AG08396 (cell line): Measurements from ENCODE around the gene XAF1.
"Not testable (repeated sequence)": the region's sequence is repeated elsewhere in the genome, so short reads cannot be mapped to it uniquely, and the experiment has no call there.

ENCODE experiments used
- DNase-seq: peaks from one replicate; pipeline ENCODE4 v3.0.0; 2012; ENCODE audit warnings: low spot score, mixed read lengths

The XAF1 gene

GRCh38 chr17:6753546-6753945 lies 2.3 kb upstream of the XAF1 start:
- DNase-seq: no peak

DNA sequence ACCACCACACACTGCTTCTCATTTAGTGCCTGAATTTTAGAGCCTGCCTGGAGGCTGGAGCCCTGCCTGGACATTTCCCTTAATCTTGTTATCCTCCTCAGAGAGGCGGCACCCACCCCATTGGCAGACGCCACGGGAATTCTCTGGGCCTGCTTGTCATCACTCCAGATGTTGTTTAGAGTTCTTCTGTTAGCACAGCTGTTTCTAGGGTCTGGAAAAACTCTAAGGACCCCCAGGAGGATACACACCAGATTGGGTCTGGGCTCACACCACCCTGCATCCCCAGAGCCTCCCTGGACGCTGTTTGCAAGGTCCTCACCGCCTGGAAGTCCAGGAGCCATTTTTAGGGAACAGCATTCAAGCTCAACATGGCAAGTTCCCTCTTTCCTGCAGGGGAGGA lies 565 bp upstream of the XAF1 start:
- DNase-seq: peak; percentile 23

DNA sequence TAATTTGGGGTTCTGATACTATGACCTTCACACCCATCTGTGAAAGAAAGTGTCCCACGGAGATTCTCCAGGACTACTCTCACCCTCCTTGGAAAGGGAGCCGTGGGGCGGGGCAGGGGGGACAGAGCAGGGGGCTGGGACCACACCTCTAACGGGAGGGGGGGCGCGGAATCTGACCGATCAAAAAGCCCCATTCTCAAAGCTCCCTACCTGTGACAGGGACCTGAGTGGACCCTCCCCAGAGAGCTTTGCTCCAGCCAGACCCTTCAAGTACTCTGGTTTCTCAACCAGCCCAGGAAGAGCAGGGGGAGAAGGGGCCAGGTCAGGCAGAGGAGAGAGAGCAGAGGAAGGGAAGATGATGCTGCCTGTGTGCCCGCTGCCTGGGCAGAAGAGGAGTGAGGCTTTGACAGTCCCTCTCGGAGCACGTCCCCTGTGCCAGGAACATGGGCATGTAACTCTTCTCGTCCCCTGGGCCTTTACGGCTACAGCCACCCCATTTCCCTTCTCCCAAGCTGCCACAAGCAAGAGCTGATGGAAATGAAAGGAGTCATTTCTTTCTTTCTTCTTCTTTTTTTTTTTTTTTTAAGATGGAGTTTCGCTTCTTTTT lies 682 bp downstream of the XAF1 start:
- DNase-seq: no peak

DNA sequence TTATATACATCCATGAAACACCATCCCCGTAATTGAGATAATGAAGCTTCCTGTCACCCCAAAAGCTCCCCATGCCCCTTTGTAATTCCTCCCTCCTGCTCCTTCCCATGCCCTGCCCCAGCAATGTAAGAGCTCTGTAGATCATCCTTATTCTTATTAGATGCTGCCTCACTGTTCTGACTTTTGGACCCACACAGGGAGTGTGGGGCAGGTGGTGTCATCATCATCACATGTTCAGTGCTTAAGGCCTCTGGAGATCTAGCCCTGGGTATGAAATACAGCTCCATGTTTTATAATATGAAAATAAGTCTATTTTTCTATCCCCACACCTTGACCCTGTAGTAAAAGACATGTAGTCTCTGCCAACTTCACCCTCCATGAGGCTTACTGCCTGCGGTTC lies 1.9 kb downstream of the XAF1 start:
- no peak for DNase-seq

DNA sequence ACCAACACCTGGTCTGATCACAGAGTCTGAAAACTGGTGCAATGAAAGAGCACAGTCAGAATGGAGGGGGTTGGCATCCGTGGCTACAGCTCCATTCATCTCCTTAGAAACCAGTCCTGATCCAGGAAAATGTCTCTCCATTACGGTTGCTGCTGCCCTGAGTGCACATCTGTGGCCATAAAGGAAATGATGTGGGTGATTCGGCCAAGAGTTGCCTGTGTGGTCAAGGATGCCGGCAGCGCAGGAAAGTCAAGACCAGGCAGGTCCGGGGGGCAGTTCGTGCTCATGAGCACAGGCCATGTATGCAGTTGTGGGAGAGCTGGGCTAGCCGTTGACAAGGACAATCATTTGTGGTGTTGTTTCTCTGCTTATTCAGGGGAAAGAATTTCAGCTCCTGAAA lies 5.9 kb downstream of the XAF1 start:
- no peak for DNase-seq

GRCh38 chr17:6768447-6768846 lies 12.6 kb downstream of the XAF1 start:
- no peak for DNase-seq

DNA sequence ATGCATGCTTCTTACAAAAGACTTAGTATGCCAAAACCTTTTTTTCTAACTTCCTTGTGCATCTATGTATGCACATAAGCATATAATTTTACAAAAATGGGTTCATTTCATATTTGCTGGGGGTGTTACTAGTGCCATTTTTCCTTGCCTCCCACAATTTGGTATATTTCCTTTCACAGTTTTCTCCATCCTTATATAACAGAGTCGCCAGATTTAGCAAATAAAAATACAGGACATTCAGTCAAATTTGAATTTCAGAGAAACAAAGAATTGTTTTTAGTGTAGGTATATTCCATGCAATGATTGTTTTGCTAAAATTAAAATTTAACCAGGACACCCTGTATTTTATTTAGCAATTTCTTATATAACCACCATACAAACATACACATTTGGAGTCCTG lies 16.2 kb downstream of the XAF1 start:
- DNase-seq: no peak

- DNase-seq: not testable (repeated sequence)
Observed at GRCh38 chr17:6774906-6775305, 19.1 kb downstream of the XAF1 start.

DNA sequence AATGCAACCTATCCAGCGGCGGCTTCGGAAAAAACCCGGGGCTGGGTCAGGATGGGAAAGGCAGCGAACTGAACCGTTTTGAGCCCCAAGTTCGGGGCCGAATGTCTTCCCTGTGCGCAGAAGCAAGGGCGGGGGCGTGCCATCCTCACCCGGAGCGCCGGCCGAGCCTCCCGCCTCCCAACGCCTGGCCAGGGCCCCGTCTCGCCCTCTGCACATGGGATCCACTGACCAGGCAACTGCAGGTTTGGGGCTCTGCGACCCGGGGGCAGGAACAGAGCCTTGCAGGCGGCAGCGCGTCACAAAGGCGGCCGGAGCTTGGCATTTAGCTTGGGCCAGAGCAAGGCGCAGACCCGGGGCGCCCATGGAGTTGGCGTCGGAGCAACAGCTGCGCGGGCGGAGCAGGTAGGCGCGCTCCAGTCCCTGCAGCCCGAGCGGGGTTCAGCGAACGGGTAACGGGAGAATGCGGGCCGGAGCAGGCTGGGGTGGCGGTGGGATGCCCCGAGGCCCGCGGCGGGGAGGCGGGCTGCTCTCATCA lies 20.1 kb downstream of the XAF1 start, which contains the start of gene FBXO39:
TSS of gene FBXO39 (plus strand) at position 345 of the 535 bp plus-strand sequence. CDS start 3,654 bp downstream, outside the sequence.
- DNase-seq: peak; percentile 26

GRCh38 chr17:6779411-6779810 lies 23.6 kb downstream of the XAF1 start:
- no peak for DNase-seq

DNA sequence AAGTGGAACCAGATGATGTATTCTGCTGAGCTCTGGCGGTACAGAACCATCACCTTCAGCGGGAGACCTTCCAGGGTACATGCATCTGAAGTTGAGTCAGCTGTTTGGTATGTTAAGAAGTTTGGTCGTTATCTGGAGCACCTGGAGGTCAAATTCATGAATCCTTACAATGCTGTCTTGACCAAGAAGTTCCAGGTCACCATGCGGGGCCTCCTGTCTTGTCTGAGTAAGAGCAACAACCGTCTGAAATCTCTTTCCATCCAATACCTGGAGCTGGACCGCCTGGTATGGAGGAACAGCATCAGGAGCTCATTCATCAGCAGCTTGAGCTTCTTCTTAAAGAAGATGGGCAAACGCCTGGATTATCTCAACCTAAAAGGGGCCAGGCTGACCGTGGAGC lies 24.2 kb downstream of the XAF1 start:
- no peak for DNase-seq

- no peak for DNase-seq
Observed at GRCh38 chr17:6780886-6781285, 25.0 kb downstream of the XAF1 start.

DNA sequence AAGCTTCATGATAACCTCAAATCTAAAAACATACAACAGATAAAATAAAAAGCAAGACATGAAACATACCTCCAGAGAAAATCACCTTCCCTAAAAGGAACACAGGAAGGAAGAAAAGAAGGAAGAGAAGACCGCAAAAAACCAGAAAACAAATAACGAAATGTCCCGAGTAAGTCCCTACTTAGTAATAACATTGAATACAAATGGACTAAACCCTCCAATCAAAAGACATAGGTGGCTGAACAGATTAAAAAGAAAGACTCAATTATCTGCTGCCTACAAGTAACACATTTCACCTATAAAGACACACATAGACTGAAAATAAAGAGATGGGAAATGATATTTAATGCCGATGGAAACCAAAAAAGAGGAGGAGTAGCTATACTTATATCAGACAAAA lies 26.4 kb downstream of the XAF1 start:
- no peak for DNase-seq

DNA sequence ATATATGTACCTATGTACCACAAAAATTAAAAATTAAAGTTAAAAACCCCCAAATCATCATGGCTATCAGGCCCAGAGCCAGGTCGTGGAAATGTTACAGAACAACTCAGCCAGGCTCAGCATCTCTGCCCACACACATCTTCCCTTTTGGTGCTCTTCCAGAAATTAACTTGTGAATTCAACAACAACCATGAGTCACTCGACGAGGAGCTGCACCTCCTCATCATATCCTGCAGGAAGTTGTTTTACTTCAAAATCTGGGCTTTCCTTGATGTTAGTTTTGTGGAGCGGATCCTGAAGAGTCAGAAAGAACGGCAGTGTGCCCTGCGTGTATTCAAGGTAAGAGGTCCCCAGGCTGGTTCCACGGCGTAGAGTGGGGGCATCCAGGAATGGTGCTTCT lies 30.8 kb downstream of the XAF1 start:
- DNase-seq: peak; percentile 63

GRCh38 chr17:6787081-6787693 lies 31.3 kb downstream of the XAF1 start:
- no peak for DNase-seq

- DNase-seq: no peak
Observed at GRCh38 chr17:6789146-6789545, 33.3 kb downstream of the XAF1 start.

- no peak for DNase-seq
Observed at GRCh38 chr17:6793748-6794493, 38.1 kb downstream of the XAF1 start.

DNA sequence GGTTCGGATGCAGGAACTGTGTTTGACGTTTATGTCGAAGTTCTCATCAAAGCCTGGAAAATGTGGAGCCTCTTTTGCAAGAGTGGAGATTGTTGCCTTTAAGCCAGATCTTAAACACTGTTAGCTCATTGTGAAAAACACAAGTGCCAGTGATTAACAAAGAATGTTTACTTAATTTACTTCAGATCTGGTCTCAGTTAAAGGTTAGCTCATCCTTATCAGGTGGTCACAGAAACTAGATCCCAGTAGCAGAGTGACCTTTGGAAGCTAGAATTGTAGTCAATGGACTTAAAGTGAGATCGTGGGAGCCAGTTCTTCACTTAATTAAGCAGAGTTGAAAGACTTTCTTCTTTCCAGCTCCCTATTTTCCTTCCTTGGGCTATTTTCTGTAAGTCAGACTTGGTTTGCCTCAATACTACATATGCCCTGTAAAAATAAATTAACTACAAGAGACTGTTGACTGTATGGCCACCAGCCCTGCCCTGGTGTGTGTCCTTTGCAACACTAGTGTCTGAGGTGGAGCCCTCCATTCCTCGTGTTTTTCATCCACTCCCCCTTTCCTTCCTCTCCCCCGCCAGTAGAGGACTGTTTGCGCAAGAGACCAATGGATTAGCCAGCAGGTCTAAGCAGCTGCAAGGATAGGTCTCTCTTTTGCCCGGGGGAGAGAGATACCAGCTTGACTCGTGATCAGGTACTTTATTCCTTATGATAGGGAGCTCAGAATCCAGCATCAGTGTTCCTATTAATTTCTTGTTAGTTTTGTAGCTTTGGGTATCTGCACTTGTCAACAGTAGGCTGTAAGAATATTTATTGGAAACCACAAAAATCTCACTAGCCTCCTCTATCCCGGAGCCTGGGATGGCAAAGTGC lies 40.4 kb downstream of the XAF1 start:
- no peak for DNase-seq

GRCh38 chr17:6796887-6797490 lies 41.1 kb downstream of the XAF1 start:
- no peak for DNase-seq

- DNase-seq: no peak
Observed at GRCh38 chr17:6797718-6798351, 42.0 kb downstream of the XAF1 start.

GRCh38 chr17:6799738-6800137 lies 43.9 kb downstream of the XAF1 start:
- DNase-seq: no peak
